Endothelial cell of umbilical vein (primary cell): Measurements from ENCODE around the gene NFIL3. TPM values are rescaled to one million over a fixed set of nuclear protein-coding genes. Genes with fewer than 3 reads are reported as not detected.

Experiments
- BruUV-seq: library from RNA; stranded (reverse); fragments of 400-500 nt; replicated peaks from 2 replicates; lab custom pipeline; 2021; lab: Mats Ljungman, UMichigan
- CTCF ChIA-PET: fragments of 300-600, 350-600 bp; sonication (Branson Sonifier 250); formaldehyde crosslinking; loops from one replicate; lab custom pipeline; 2021; ENCODE audit warnings: antibody characterized with exemption, inconsistent platforms; lab: Charles Lee
- POLR2A ChIA-PET: fragments of 300-600, 350-600 bp; sonication (Branson Sonifier 250); formaldehyde crosslinking; loops from one replicate; lab custom pipeline; 2021; ENCODE audit warnings: antibody characterized with exemption, inconsistent platforms; lab: Charles Lee
- DNase-seq: peaks from one replicate; pipeline ENCODE4 v3.0.0-alpha.2; 2011; ENCODE audit warnings: low read depth, low spot score
- FAIRE-seq: peaks from 2 replicates; lab custom pipeline; 2011; peaks lifted over from hg19 to GRCh38; lab: Jason Lieb, UNC
- H2AFZ ChIP-seq: 2 replicates; pipeline ENCODE4 v1.6.0; 2012; ENCODE audit warnings: low read depth, low read length, control low read depth, inconsistent platforms
- H3K27ac ChIP-seq: 2 replicates; pipeline ENCODE4 v1.5.1; 2011; ENCODE audit warnings: low read depth, mild to moderate bottlenecking, control low read depth, low read length, moderate library complexity; ENCODE audit not compliant: insufficient read depth
- H3K27me3 ChIP-seq, 2 experiments: 2 replicates each; pipeline versions ENCODE4 v1.6.0 to v1.6.1; 2011; ENCODE audit warnings: low read length in 2 of 2, mixed read lengths in 1 of 2; ENCODE audit not compliant: control insufficient read depth in 2 of 2, insufficient read depth in 2 of 2
- H3K36me3 ChIP-seq, 2 experiments: 2 replicates in 1 of 2; 3 replicates in 1 of 2; pipeline ENCODE4 v1.5.1; 2011; ENCODE audit warnings: low read length in 2 of 2, mild to moderate bottlenecking in 1 of 2, moderate library complexity in 1 of 2; ENCODE audit not compliant: control insufficient read depth in 2 of 2, insufficient read depth in 2 of 2; ENCODE audit errors: extremely low read depth in 1 of 2
- H3K4me1 ChIP-seq: 3 replicates; pipeline ENCODE4 v1.5.1; 2011; ENCODE audit warnings: mild to moderate bottlenecking, low read length; ENCODE audit not compliant: control insufficient read depth, insufficient read depth; ENCODE audit errors: extremely low read depth
- H3K4me2 ChIP-seq: 2 replicates; pipeline ENCODE4 v1.6.1; 2011; ENCODE audit warnings: low read length, control low read depth, mixed read lengths; ENCODE audit not compliant: insufficient read depth
- H3K4me3 ChIP-seq, 3 experiments: fragments of 200-600 bp in 1 of 3; sonication (generic), shearing (Covaris generic) in 1 of 3; replicated peaks in 1 of 3; 2 replicates each; pipeline ENCODE4 v1.5.1; 2011 to 2016; ENCODE audit warnings: control low read depth in 3 of 3, low read length in 3 of 3, mild to moderate bottlenecking in 2 of 3, inconsistent platforms in 1 of 3, low read depth in 1 of 3, moderate library complexity in 1 of 3; ENCODE audit not compliant: insufficient read depth in 1 of 3
- H3K79me2 ChIP-seq: 2 replicates; pipeline ENCODE4 v1.6.0; 2012; ENCODE audit warnings: low read length, inconsistent platforms; ENCODE audit not compliant: control insufficient read depth, insufficient read depth
- H3K9ac ChIP-seq: replicated peaks from 2 replicates; pipeline ENCODE3; 2011; ENCODE audit warnings: low read length, control low read depth; ENCODE audit not compliant: insufficient read depth; ENCODE audit errors: extremely low read depth
- H3K9me1 ChIP-seq: replicated peaks from 3 replicates; pipeline ENCODE4 v1.6.0; 2011; ENCODE audit warnings: mild to moderate bottlenecking, low read length; ENCODE audit not compliant: control insufficient read depth, insufficient read depth; ENCODE audit errors: extremely low read depth
- H3K9me3 ChIP-seq: replicated peaks from 2 replicates; pipeline ENCODE4 v1.5.1; 2012; ENCODE audit warnings: low read length, inconsistent platforms; ENCODE audit not compliant: control insufficient read depth, insufficient read depth
- H4K20me1 ChIP-seq: replicated peaks from 2 replicates; pipeline ENCODE3; 2011; ENCODE audit warnings: mild to moderate bottlenecking, low read length; ENCODE audit not compliant: control insufficient read depth, insufficient read depth; ENCODE audit errors: extremely low read depth
- FOS ChIP-seq: IDR thresholded peaks from 2 replicates; pipeline ENCODE4 v1.6.1; 2011; ENCODE audit warnings: mild to moderate bottlenecking, low read length, moderate library complexity, borderline replicate concordance; ENCODE audit not compliant: insufficient read depth
- GATA2 ChIP-seq: IDR thresholded peaks from 2 replicates; pipeline ENCODE4 v1.7.0; 2011; ENCODE audit warnings: low read depth, mild to moderate bottlenecking, moderate library complexity, mixed read lengths, low read length; ENCODE audit not compliant: insufficient read length, insufficient read depth
- JUN ChIP-seq: IDR thresholded peaks from 2 replicates; pipeline ENCODE4 v1.6.1; 2011; ENCODE audit warnings: borderline replicate concordance, low read depth; ENCODE audit not compliant: insufficient read length, insufficient read depth
- MYC ChIP-seq: IDR thresholded peaks from one replicate; pipeline ENCODE4 v1.6.1; 2011; ENCODE audit warnings: mild to moderate bottlenecking, low read depth, low read length
- POLR2A ChIP-seq: IDR thresholded peaks from 2 replicates; pipeline ENCODE4 v1.6.1; 2012; ENCODE audit warnings: low read depth, mild to moderate bottlenecking, control low read depth, low read length
- POLR2AphosphoS5 ChIP-seq: IDR thresholded peaks from 2 replicates; pipeline ENCODE4 v1.6.1; 2012; ENCODE audit warnings: low read depth, mild to moderate bottlenecking, control low read depth, low read length, moderate library complexity; ENCODE audit not compliant: insufficient read depth
- dilution Hi-C: fragments of 300-500 bp; cut with MboI; formaldehyde crosslinking; loops from one replicate; pipeline ENCODE4 v1.15.0; 2019; ENCODE audit warnings: low sequenced_read_pairs; ENCODE audit not compliant: extremely low pct_ligation_motif_present
- intact Hi-C: fragments of 100-400 bp; cut with micrococcal nuclease; formaldehyde crosslinking; loops from one replicate; pipeline ENCODE4 v1.10.0; 2022
- polyA plus RNA-seq, 4 experiments: library from polyadenylated mRNA; depleted of rRNA in 3 of 4; stranded (reverse) in 3 of 4; unstranded in 1 of 4; fragments of >200 nt; gene quantifications; 2 replicates each; pipeline versions ENCODE4 v1.2.1 to v1.2.3, GENCODE V29; 2011 to 2012; ENCODE audit warnings: missing spikeins in 1 of 4
- total RNA-seq: library from RNA; stranded (reverse); gene quantifications from 2 replicates; pipeline ENCODE4 v1.2.3, GENCODE V29; 2021
- TF ChIP-seq, protein P1 (sequence below), 2 donors: IDR thresholded peaks; 1 replicate in 1 of 2; 2 replicates in 1 of 2; pipeline ENCODE4 v1.5.1; 2011; ENCODE audit warnings: low read length in 2 of 2, mild to moderate bottlenecking in 2 of 2, moderate library complexity in 2 of 2, control low read depth in 1 of 2, inconsistent platforms in 1 of 2, low read depth in 1 of 2; ENCODE audit not compliant: insufficient read depth in 1 of 2; ENCODE audit errors: extremely low read depth in 1 of 2
- TF ChIP-seq, protein P2 (sequence below): IDR thresholded peaks from 2 replicates; pipeline ENCODE4 v1.6.1; 2011; ENCODE audit not compliant: insufficient read depth, insufficient read length

NFIL3 gene
- total and polyA plus RNA-seq, 2 donors (not counting 3 experiments of a cell fraction or from before 2014, with no cell fraction given) = 2.9 to 10.5 TPM

DNA sequence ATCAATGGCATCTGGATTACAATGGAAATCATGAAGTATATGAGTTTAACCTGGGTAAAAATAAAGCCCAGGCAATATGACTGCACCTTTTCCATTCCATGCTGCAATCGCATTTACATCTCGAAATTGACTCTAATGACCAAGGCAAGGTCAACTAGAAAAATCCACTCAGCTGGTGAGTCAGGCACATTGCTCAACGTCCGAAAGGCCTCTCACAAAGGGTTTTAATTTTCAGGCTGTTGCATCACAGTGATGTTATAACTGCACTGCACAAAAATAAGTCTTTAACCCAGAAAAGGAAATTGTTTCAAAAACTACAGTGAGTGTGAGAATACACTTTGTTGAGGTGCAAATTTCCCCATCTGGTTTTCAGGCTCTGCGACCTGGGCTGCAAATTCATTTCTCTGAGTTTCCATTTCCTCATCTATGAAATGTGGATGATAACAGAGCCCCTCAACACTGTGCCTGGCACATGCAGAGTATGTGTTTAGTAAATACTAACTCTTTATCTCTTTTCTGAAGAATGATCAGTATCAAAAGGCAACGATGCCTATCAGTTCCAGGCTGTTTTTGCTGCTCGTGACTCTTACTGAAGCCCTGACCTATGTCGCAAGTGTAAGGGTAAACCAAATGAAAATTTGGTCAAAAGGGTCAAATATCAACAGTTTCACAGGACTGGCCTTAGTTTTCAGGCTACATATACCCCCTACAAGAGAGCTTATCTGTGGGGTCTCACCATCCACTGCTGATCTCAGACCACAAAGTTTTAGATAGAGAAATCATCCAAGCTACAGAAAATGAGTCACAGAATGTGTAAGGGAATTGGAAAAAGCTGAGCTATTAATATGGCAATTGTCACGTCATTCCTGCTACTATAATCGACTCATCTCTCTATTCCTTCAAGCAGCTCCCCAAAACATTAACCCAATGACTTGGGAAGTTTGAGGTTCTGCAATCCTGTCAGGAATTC lies 4.1 kb downstream of the NFIL3 start:
- peaks cover 55% of the 10 kb centered on the region for H3K79me2 ChIP-seq
- peak overlapping the region; percentile 25 for H3K27ac ChIP-seq
- peak; percentile 75 for DNase-seq
- TF ChIP-seq, protein P1, sequence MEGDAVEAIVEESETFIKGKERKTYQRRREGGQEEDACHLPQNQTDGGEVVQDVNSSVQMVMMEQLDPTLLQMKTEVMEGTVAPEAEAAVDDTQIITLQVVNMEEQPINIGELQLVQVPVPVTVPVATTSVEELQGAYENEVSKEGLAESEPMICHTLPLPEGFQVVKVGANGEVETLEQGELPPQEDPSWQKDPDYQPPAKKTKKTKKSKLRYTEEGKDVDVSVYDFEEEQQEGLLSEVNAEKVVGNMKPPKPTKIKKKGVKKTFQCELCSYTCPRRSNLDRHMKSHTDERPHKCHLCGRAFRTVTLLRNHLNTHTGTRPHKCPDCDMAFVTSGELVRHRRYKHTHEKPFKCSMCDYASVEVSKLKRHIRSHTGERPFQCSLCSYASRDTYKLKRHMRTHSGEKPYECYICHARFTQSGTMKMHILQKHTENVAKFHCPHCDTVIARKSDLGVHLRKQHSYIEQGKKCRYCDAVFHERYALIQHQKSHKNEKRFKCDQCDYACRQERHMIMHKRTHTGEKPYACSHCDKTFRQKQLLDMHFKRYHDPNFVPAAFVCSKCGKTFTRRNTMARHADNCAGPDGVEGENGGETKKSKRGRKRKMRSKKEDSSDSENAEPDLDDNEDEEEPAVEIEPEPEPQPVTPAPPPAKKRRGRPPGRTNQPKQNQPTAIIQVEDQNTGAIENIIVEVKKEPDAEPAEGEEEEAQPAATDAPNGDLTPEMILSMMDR (IDR thresholded peaks at IDR 0.05; ENCODE audit: extremely low read depth in 1 of 2, insufficient read depth in 1 of 2, low read depth in 1 of 2, low read length in 2 of 2) = no peak
- no peak for TF ChIP-seq POLR2AphosphoS5
- TF ChIP-seq, protein P2, sequence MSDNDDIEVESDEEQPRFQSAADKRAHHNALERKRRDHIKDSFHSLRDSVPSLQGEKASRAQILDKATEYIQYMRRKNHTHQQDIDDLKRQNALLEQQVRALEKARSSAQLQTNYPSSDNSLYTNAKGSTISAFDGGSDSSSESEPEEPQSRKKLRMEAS = no peak
- TF ChIP-seq MYC = no peak
- peak; percentile 50 for TF ChIP-seq JUN
- TF ChIP-seq POLR2A = no peak
- TF ChIP-seq FOS = peak; percentile 13
- peak; percentile 28 for TF ChIP-seq GATA2
- no peaks in the 10 kb centered on the region for H3K36me3 ChIP-seq
- peak; percentile 89 for FAIRE-seq
- no TSS peak for BruUV-seq
- no peak overlapping the region for H3K4me3 ChIP-seq
- dilution Hi-C loops (no loop called here), intact Hi-C loops (loop anchor here (2.0 to 5.0 kb wide), 3 partner anchors 41 to 132 kb away; no protein-coding TSS in a partner anchor)
- no peak overlapping the region for H2AFZ ChIP-seq
- no peaks in the 10 kb centered on the region for H3K27me3 ChIP-seq
- no peak overlapping the region for H3K9ac ChIP-seq
- CTCF ChIA-PET = interaction anchor here (1.3 kb wide), 1 partner anchor 434 kb away, joined by 4 read pairs; no protein-coding TSS in a partner anchor
- peaks cover 4% of the 10 kb centered on the region for H4K20me1 ChIP-seq
- POLR2A ChIA-PET = no interaction called here
- H3K4me1 ChIP-seq = peaks cover 33% of the 10 kb centered on the region
- no peaks in the 10 kb centered on the region for H3K9me1 ChIP-seq
- peak overlapping the region; percentile 17 for H3K4me2 ChIP-seq
- no peaks in the 10 kb centered on the region for H3K9me3 ChIP-seq
